NB4 (cell line): Measurements from ENCODE around the gene NTM.

Experiments used
- CTCF ChIP-seq: IDR thresholded peaks from one replicate; pipeline ENCODE4 v1.5.1; 2012; ENCODE audit warnings: low read depth, low read length
- MAX ChIP-seq: IDR thresholded peaks from 2 replicates; pipeline ENCODE4 v1.6.1; 2011; ENCODE audit warnings: low read depth, low read length
- MYC ChIP-seq: IDR thresholded peaks from 2 replicates; pipeline ENCODE4 v1.6.1; 2011; ENCODE audit warnings: low read depth, low read length
- POLR2A ChIP-seq: IDR thresholded peaks from 2 replicates; pipeline ENCODE4 v1.6.1; 2011; ENCODE audit warnings: mild to moderate bottlenecking; ENCODE audit not compliant: insufficient read length; ENCODE audit errors: extremely low read depth

- TF ChIP-seq CTCF (no peak), POLR2A (no peak), MAX (no peak), MYC (no peak)
Measured at GRCh38 chr11:131764126-131764525, 393.7 kb downstream of the NTM start.
